Liver (tissue), 9 donors: ENCODE results near the gene RNF19B. TPM values are rescaled to one million over a fixed set of nuclear protein-coding genes. Genes with fewer than 3 reads are reported as not detected.
A peak's percentile ranks its signal among the peaks of the same experiment; 100 is the strongest.

Experiments used
- DNase-seq: peaks from one replicate; pipeline ENCODE4 v3.0.0-alpha.2; 2017; ENCODE audit warnings: low spot score
- H3K27ac ChIP-seq, 2 donors: one replicate each; pipeline ENCODE4 v1.7.0; 2013; ENCODE audit warnings: inconsistent platforms in 2 of 2, low read length in 2 of 2, control low read depth in 1 of 2, low read depth in 1 of 2, mild to moderate bottlenecking in 1 of 2
- H3K27me3 ChIP-seq, 4 donors: one replicate each; pipeline versions ENCODE4 v1.6.1 to v1.7.0; 2013; ENCODE audit warnings: low read length in 3 of 4, inconsistent platforms in 1 of 4, mild to moderate bottlenecking in 1 of 4, moderate library complexity in 1 of 4; ENCODE audit not compliant: control insufficient read depth in 4 of 4, insufficient read depth in 4 of 4
- H3K36me3 ChIP-seq, 4 donors: one replicate each; pipeline versions ENCODE4 v1.6.1 to v1.7.0; 2013; ENCODE audit warnings: low read length in 3 of 4, mild to moderate bottlenecking in 3 of 4, low read depth in 1 of 4, moderate library complexity in 1 of 4; ENCODE audit not compliant: control insufficient read depth in 4 of 4, insufficient read depth in 3 of 4
- H3K4me1 ChIP-seq, 4 donors: one replicate each; pipeline versions ENCODE4 v1.6.1 to v1.7.0; 2013; ENCODE audit warnings: low read length in 3 of 4, mild to moderate bottlenecking in 3 of 4, moderate library complexity in 1 of 4; ENCODE audit not compliant: control insufficient read depth in 4 of 4, insufficient read depth in 4 of 4
- H3K4me3 ChIP-seq, 3 donors: one replicate each; pipeline versions ENCODE4 v1.6.1 to v1.7.0; 2013; ENCODE audit warnings: low read length in 3 of 3, control low read depth in 1 of 3, low read depth in 1 of 3, mild to moderate bottlenecking in 1 of 3
- H3K9ac ChIP-seq, 2 donors: one replicate each; pipeline ENCODE4 v1.7.0; 2013; ENCODE audit warnings: low read length in 2 of 2, mild to moderate bottlenecking in 2 of 2, moderate library complexity in 2 of 2, control low read depth in 1 of 2, low read depth in 1 of 2
- H3K9me3 ChIP-seq, 4 donors: one replicate each; pipeline versions ENCODE4 v1.6.1 to v1.7.0; 2013; ENCODE audit warnings: low read length in 3 of 4; ENCODE audit not compliant: control insufficient read depth in 4 of 4
- ATF3 ChIP-seq: IDR thresholded peaks from 2 replicates; pipeline ENCODE4 v1.6.1; 2016; ENCODE audit warnings: antibody characterized with exemption
- CTCF ChIP-seq: fragments of 150-350 bp; IDR thresholded peaks from 2 replicates; pipeline ENCODE4 v1.5.1; 2017; ENCODE audit warnings: improper control_type of control experiment, low read depth, low read length; ENCODE audit not compliant: missing input control
- EGR1 ChIP-seq, 2 donors: IDR thresholded peaks; 2 replicates each; pipeline ENCODE4 v1.6.1; 2016 to 2018; ENCODE audit warnings: antibody characterized with exemption in 2 of 2, low read depth in 2 of 2
- FOXA1 ChIP-seq: IDR thresholded peaks from 2 replicates; pipeline ENCODE4 v1.6.1; 2016; ENCODE audit warnings: antibody characterized with exemption
- FOXA2 ChIP-seq: IDR thresholded peaks from 2 replicates; pipeline ENCODE4 v1.6.1; 2016; ENCODE audit warnings: antibody characterized with exemption
- GABPA ChIP-seq, 2 donors: IDR thresholded peaks in 1 of 2; conservative IDR thresholded peaks in 1 of 2; 2 replicates each; pipeline ENCODE4 v1.6.1; 2016; ENCODE audit warnings: antibody characterized with exemption in 2 of 2, mild to moderate bottlenecking in 1 of 2, moderate library complexity in 1 of 2
- HNF4A ChIP-seq, 2 donors: conservative IDR thresholded peaks; 2 replicates each; pipeline ENCODE4 v1.6.1; 2016; ENCODE audit warnings: antibody characterized with exemption in 2 of 2, mild to moderate bottlenecking in 2 of 2
- HNF4G ChIP-seq: IDR thresholded peaks from 2 replicates; pipeline ENCODE4 v1.6.1; 2016; ENCODE audit warnings: antibody characterized with exemption
- JUND ChIP-seq, 2 donors: IDR thresholded peaks; 2 replicates each; pipeline ENCODE4 v1.6.1; 2016; ENCODE audit warnings: antibody characterized with exemption in 2 of 2
- NR2F2 ChIP-seq: IDR thresholded peaks from 2 replicates; pipeline ENCODE4 v1.6.1; 2016; ENCODE audit warnings: antibody characterized with exemption
- RAD21 ChIP-seq, 2 donors: IDR thresholded peaks; 2 replicates each; pipeline ENCODE4 v1.6.1; 2016; ENCODE audit warnings: antibody characterized with exemption in 2 of 2, mild to moderate bottlenecking in 2 of 2
- RXRA ChIP-seq, 2 donors: IDR thresholded peaks; 2 replicates each; pipeline ENCODE4 v1.6.1; 2017 to 2018; ENCODE audit warnings: antibody characterized with exemption in 2 of 2, mild to moderate bottlenecking in 1 of 2
- SP1 ChIP-seq: IDR thresholded peaks from 2 replicates; pipeline ENCODE4 v1.6.1; 2018; ENCODE audit warnings: antibody characterized with exemption, mild to moderate bottlenecking
- TAF1 ChIP-seq: conservative IDR thresholded peaks from 2 replicates; pipeline ENCODE4 v1.6.1; 2016; ENCODE audit warnings: antibody characterized with exemption, mild to moderate bottlenecking
- YY1 ChIP-seq: IDR thresholded peaks from 2 replicates; pipeline ENCODE4 v1.6.1; 2016; ENCODE audit warnings: antibody characterized with exemption, mild to moderate bottlenecking
- ZBTB33 ChIP-seq: IDR thresholded peaks from 2 replicates; pipeline ENCODE4 v1.6.1; 2016; ENCODE audit warnings: antibody characterized with exemption
- WGBS: extraction: QIAGEN DNeasy Blood & Tissue Kit; methylation state at CpG from one replicate; pipeline ENCODE4 v1.1.7; 2013; 5-methylcytosine and 5-hydroxymethylcytosine counted together
- polyA plus RNA-seq, 2 donors: library from polyadenylated mRNA; stranded (reverse) in 1 of 2; unstranded in 1 of 2; fragments of 200-250 nt in 1 of 2; fragments of >200 nt in 1 of 2; fragmentation: Nextera tagmentation in 1 of 2; extraction: Ambion mirVana in 1 of 2; gene quantifications; one replicate each; pipeline versions ENCODE4 v1.2.1 to v1.2.3, GENCODE V29; 2013 to 2015
- total RNA-seq, 2 donors: library from RNA; depleted of rRNA; stranded (reverse); fragments of >200 nt; gene quantifications; one replicate each; pipeline ENCODE4 v1.2.3, GENCODE V29; 2014
- TF ChIP-seq, protein P1 (sequence below): IDR thresholded peaks from 2 replicates; pipeline ENCODE4 v1.6.1; 2016; ENCODE audit warnings: antibody characterized with exemption, mild to moderate bottlenecking
- TF ChIP-seq, protein P2 (sequence below): IDR thresholded peaks from 2 replicates; pipeline ENCODE4 v1.6.1; 2016; ENCODE audit warnings: antibody characterized with exemption
- donor health status: healthy.
- donor health status: healthy.
- donor health status: healthy.
- donor health status: healthy.
- donor health status: healthy.

Gene RNF19B
- total and polyA plus RNA-seq, 4 donors = 2.2 to 8.3 (median 5.0) TPM

GRCh38 chr1:32924881-32925344 lies 39.7 kb downstream of the RNF19B start:
- Histone ChIP-seq H3K27me3 (no peaks in the 10 kb centered on the region), H3K27ac (no peak overlapping the region), H3K36me3 (no peaks in the 10 kb centered on the region), H3K4me1 (peaks cover 3 to 11% (median 6%) of the 10 kb centered on the region in 4 donors), H3K9ac (no peak overlapping the region), H3K4me3 (no peak overlapping the region), H3K9me3 (no peaks in the 10 kb centered on the region)
- TF ChIP-seq HNF4A (conservative IDR thresholded peaks at IDR 0.05) = no peak
- no peak for TF ChIP-seq NR2F2
- TF ChIP-seq CTCF = peak; percentile 8
- peak in 1 of 2 donors; percentile 18 for TF ChIP-seq RAD21 (IDR thresholded peaks at IDR 0.05)
- WGBS = 22% methylated on average over 31 of the region's 31 CpGs
- peak; percentile 49 for DNase-seq

GRCh38 chr1:32920833-32921232 lies 43.8 kb downstream of the RNF19B start:
- Histone ChIP-seq H3K27ac (peak overlapping the region; percentile 22 to 67), H3K9me3 (no peaks in the 10 kb centered on the region), H3K27me3 (no peaks in the 10 kb centered on the region), H3K36me3 (no peaks in the 10 kb centered on the region), H3K4me1 (peaks cover 3 to 11% (median 6%) of the 10 kb centered on the region in 4 donors), H3K4me3 (no peak overlapping the region), H3K9ac (no peak overlapping the region)
- no peak for DNase-seq
- TF ChIP-seq ATF3 = peak; percentile 37
- TF ChIP-seq FOXA1 = no peak
- TF ChIP-seq ZBTB33 = peak; percentile 58
- TF ChIP-seq, protein P1, sequence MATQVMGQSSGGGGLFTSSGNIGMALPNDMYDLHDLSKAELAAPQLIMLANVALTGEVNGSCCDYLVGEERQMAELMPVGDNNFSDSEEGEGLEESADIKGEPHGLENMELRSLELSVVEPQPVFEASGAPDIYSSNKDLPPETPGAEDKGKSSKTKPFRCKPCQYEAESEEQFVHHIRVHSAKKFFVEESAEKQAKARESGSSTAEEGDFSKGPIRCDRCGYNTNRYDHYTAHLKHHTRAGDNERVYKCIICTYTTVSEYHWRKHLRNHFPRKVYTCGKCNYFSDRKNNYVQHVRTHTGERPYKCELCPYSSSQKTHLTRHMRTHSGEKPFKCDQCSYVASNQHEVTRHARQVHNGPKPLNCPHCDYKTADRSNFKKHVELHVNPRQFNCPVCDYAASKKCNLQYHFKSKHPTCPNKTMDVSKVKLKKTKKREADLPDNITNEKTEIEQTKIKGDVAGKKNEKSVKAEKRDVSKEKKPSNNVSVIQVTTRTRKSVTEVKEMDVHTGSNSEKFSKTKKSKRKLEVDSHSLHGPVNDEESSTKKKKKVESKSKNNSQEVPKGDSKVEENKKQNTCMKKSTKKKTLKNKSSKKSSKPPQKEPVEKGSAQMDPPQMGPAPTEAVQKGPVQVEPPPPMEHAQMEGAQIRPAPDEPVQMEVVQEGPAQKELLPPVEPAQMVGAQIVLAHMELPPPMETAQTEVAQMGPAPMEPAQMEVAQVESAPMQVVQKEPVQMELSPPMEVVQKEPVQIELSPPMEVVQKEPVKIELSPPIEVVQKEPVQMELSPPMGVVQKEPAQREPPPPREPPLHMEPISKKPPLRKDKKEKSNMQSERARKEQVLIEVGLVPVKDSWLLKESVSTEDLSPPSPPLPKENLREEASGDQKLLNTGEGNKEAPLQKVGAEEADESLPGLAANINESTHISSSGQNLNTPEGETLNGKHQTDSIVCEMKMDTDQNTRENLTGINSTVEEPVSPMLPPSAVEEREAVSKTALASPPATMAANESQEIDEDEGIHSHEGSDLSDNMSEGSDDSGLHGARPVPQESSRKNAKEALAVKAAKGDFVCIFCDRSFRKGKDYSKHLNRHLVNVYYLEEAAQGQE = peak; percentile 26
- peak in 1 of 2 donors; percentile 44 for TF ChIP-seq GABPA (IDR thresholded peaks at IDR 0.05 in 1 of 2, conservative IDR thresholded peaks at IDR 0.05 in 1 of 2)
- TF ChIP-seq, protein P2, sequence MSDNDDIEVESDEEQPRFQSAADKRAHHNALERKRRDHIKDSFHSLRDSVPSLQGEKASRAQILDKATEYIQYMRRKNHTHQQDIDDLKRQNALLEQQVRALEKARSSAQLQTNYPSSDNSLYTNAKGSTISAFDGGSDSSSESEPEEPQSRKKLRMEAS = peak; percentile 75
- peak; percentile 60 for TF ChIP-seq SP1
- TF ChIP-seq HNF4A (conservative IDR thresholded peaks at IDR 0.05) = peak; percentile 62 to 85
- peak; percentile 23 to 64 for TF ChIP-seq JUND (IDR thresholded peaks at IDR 0.05)
- TF ChIP-seq RAD21 (IDR thresholded peaks at IDR 0.05) = peak; percentile 32 to 53
- TF ChIP-seq NR2F2 = peak; percentile 60
- no peak for TF ChIP-seq HNF4G
- TF ChIP-seq FOXA2 = peak; percentile 45
- peak in 1 of 2 donors; percentile 52 for TF ChIP-seq EGR1 (IDR thresholded peaks at IDR 0.05; ENCODE audit: low read depth in 2 of 2)
- peak; percentile 97 to 98 for TF ChIP-seq RXRA (IDR thresholded peaks at IDR 0.05)
- peak; percentile 93 for TF ChIP-seq YY1
- no peak for TF ChIP-seq CTCF
- no peak for TF ChIP-seq TAF1
- 27% methylated on average over 7 of the region's 7 CpGs for WGBS
